Measurements from ENCODE around the gene TEX14. TPM values are rescaled to one million over a fixed set of nuclear protein-coding genes. Genes with fewer than 3 reads are reported as not detected.
"Not testable (repeated sequence)": the region's sequence is repeated elsewhere in the genome, so short reads cannot be mapped to it uniquely, and the experiment has no call there.

TEX14 gene
- polyA plus RNA-seq, 1 donor: 0.33 TPM

- no peak overlapping the region for H3K27ac ChIP-seq (ENCODE audit: low read length)
- no peak overlapping the region for H3K4me3 ChIP-seq (ENCODE audit: low read length)
- no peaks in the 10 kb centered on the region for H3K4me1 ChIP-seq (ENCODE audit: control insufficient read depth, insufficient read depth, low read length)
- WGBS (ENCODE audit: insufficient coverage, low lambda C conversion rate): no CpG with 5 or more reads among the region's 1 CpG
- DNase-seq: no peak
- H3K36me3 ChIP-seq (ENCODE audit: control insufficient read depth, insufficient read depth, low read length): no peaks in the 10 kb centered on the region
- H3K27me3 ChIP-seq (ENCODE audit: control insufficient read depth, insufficient read depth, low read length): no peaks in the 10 kb centered on the region
- H3K9me3 ChIP-seq (ENCODE audit: control insufficient read depth, low read depth, low read length): no peaks in the 10 kb centered on the region
Measured at GRCh38 chr17:58568044-58568799, 123.6 kb downstream of the TEX14 start.

DNA sequence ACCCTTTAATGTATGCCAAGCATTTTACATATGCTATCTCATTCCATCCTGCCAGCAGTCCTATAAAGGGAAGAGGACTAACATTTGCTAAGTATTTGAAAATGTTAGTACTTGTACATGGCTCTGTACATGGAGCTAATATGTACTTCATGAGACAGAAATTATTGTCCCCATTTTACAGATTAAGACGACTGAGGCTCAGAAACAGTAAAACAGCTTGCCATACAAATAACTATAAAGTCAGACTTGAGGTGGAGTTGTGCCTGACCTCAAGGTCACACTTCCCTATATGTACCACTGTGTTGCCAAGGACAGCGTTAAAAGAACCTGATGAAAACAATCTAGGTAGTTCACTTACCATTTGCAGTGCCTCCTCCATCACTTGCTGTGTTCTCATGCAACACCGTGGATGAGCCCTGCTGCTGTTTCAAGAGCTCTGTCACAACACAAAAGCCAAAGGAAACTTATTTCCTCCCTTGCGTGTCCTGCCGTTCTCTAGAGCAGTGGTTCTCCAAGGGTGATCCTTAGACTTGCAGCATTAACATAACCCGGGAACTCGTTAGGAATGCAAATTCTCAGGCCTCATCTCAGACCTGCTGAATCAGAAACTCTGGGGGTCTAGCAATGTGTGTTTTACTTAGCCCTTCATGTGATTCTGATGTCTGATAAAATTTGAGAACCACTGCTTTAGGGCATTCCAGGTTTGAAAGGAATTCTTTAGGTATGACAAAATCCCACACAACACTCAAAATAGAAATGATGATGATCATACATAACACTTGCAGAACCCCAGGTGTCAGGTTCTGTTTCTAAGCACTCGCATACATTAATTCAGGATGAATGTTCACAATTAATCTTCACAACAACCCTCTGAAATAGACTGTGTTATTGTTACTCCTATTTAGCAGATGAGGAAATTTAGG is 126.2 kb downstream of the TEX14 start:
- DNase-seq: no peak
- no peak overlapping the region for H3K4me3 ChIP-seq (ENCODE audit: low read length)
- no peaks in the 10 kb centered on the region for H3K27me3 ChIP-seq (ENCODE audit: control insufficient read depth, insufficient read depth, low read length)
- no peaks in the 10 kb centered on the region for H3K36me3 ChIP-seq (ENCODE audit: control insufficient read depth, insufficient read depth, low read length)
- no CpG with 5 or more reads among the region's 8 CpGs for WGBS (ENCODE audit: insufficient coverage, low lambda C conversion rate)
- no peaks in the 10 kb centered on the region for H3K9me3 ChIP-seq (ENCODE audit: control insufficient read depth, low read depth, low read length)
- no peaks in the 10 kb centered on the region for H3K4me1 ChIP-seq (ENCODE audit: control insufficient read depth, insufficient read depth, low read length)
- no peak overlapping the region for H3K27ac ChIP-seq (ENCODE audit: low read length)

GRCh38 chr17:58564971-58565370 is 126.9 kb downstream of the TEX14 start:
- H3K4me3 ChIP-seq (ENCODE audit: low read length): no peak overlapping the region
- H3K9me3 ChIP-seq (ENCODE audit: control insufficient read depth, low read depth, low read length): no peaks in the 10 kb centered on the region
- no peak overlapping the region for H3K27ac ChIP-seq (ENCODE audit: low read length)
- WGBS (ENCODE audit: insufficient coverage, low lambda C conversion rate): no CpG with 5 or more reads among the region's 1 CpG
- H3K4me1 ChIP-seq (ENCODE audit: control insufficient read depth, insufficient read depth, low read length): no peaks in the 10 kb centered on the region
- no peak for DNase-seq
- H3K27me3 ChIP-seq (ENCODE audit: control insufficient read depth, insufficient read depth, low read length): no peaks in the 10 kb centered on the region
- H3K36me3 ChIP-seq (ENCODE audit: control insufficient read depth, insufficient read depth, low read length): no peaks in the 10 kb centered on the region

- Histone ChIP-seq H3K9me3 (ENCODE audit: control insufficient read depth, low read depth, low read length) (no peaks in the 10 kb centered on the region), H3K27ac (ENCODE audit: low read length) (no peak overlapping the region), H3K36me3 (ENCODE audit: control insufficient read depth, insufficient read depth, low read length) (no peaks in the 10 kb centered on the region), H3K4me3 (ENCODE audit: low read length) (no peak overlapping the region), H3K27me3 (ENCODE audit: control insufficient read depth, insufficient read depth, low read length) (no peaks in the 10 kb centered on the region), H3K4me1 (ENCODE audit: control insufficient read depth, insufficient read depth, low read length) (no peaks in the 10 kb centered on the region)
- no CpG with 5 or more reads among the region's 2 CpGs for WGBS (ENCODE audit: insufficient coverage, low lambda C conversion rate)
- no peak for DNase-seq
Measured at GRCh38 chr17:58564243-58564642, 127.6 kb downstream of the TEX14 start.

DNA sequence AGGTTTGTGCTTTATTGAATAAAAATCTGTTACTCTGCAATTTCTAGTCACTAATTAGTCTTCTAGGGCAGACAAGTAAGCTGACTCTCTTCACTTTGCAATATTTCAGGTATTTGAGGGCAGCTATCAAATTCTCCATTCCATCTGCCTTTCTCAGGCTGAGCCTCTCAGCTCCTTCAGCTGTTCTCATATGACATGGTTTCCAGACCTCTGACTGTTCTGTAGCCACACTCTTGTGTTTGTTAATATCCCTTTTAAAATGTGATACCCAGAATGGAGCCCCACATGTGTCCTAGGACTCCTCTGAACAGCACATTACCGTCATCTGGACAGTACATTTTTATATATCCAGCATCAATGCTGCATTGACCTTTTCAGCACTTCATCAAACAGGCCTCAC is 131.3 kb downstream of the TEX14 start:
- Histone ChIP-seq H3K36me3 (ENCODE audit: control insufficient read depth, insufficient read depth, low read length) (no peaks in the 10 kb centered on the region), H3K4me1 (ENCODE audit: control insufficient read depth, insufficient read depth, low read length) (no peaks in the 10 kb centered on the region), H3K4me3 (ENCODE audit: low read length) (no peak overlapping the region), H3K27me3 (ENCODE audit: control insufficient read depth, insufficient read depth, low read length) (no peaks in the 10 kb centered on the region), H3K9me3 (ENCODE audit: control insufficient read depth, low read depth, low read length) (no peaks in the 10 kb centered on the region), H3K27ac (ENCODE audit: low read length) (no peak overlapping the region)
- DNase-seq: no peak
- no CpG with 5 or more reads among the region's 1 CpG for WGBS (ENCODE audit: insufficient coverage, low lambda C conversion rate)

DNA sequence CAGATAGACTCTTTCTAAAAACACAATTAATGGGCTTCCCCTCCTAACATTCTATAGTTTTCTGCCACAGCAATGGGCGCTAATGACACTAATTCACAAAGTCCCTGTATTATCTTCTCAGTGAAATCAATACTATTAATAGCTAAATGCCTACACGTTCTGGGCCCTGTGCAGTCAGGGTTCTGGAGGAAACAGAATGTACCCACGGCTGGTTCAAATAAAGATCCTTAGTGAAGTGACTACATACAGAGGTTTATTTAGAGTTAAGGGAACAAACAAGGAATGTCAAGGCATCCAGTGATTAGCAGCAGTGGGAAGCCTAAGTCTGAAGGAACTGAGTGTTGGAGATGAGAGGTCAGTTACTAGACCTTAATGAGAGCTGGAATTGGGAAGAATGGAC is 133.9 kb downstream of the TEX14 start:
- H3K9me3 ChIP-seq (ENCODE audit: control insufficient read depth, low read depth, low read length): no peaks in the 10 kb centered on the region
- H3K4me3 ChIP-seq (ENCODE audit: low read length): no peak overlapping the region
- H3K4me1 ChIP-seq (ENCODE audit: control insufficient read depth, insufficient read depth, low read length): no peaks in the 10 kb centered on the region
- no peak for DNase-seq
- H3K36me3 ChIP-seq (ENCODE audit: control insufficient read depth, insufficient read depth, low read length): no peaks in the 10 kb centered on the region
- no peaks in the 10 kb centered on the region for H3K27me3 ChIP-seq (ENCODE audit: control insufficient read depth, insufficient read depth, low read length)
- no peak overlapping the region for H3K27ac ChIP-seq (ENCODE audit: low read length)
- WGBS (ENCODE audit: insufficient coverage, low lambda C conversion rate): no CpG with 5 or more reads among the region's 3 CpGs

DNA sequence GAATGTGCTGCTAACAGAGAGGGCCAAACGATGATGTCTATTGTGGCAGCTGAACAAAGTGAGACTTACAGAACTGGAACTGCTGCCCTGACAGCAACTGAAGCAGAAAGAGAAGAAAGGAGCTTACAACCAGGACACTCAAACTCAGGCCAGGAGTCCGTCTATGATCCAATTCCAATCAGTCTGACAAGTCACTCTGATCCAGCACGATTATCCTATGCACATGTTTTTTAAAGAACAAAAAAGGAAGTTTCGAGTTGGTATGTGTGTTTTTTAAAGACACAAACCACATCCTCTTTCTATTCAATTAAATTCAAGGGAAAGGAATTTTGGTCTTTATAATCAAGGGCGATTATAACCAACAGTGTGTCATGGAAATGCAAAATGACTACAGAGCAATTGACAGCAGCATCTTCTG is 135.0 kb downstream of the TEX14 start:
- H3K9me3 ChIP-seq (ENCODE audit: control insufficient read depth, low read depth, low read length): no peaks in the 10 kb centered on the region
- DNase-seq: no peak

GRCh38 chr17:58555109-58555508 is 136.7 kb downstream of the TEX14 start:
- not testable (repeated sequence) for DNase-seq; H3K27me3 ChIP-seq (ENCODE audit: control insufficient read depth, insufficient read depth, low read length); H3K36me3 ChIP-seq (ENCODE audit: control insufficient read depth, insufficient read depth, low read length); H3K4me1 ChIP-seq (ENCODE audit: control insufficient read depth, insufficient read depth, low read length); H3K4me3 ChIP-seq (ENCODE audit: low read length); H3K9me3 ChIP-seq (ENCODE audit: control insufficient read depth, low read depth, low read length); H3K27ac ChIP-seq (ENCODE audit: low read length)
- WGBS (ENCODE audit: insufficient coverage, low lambda C conversion rate): no CpG with 5 or more reads among the region's 3 CpGs

More for the DNA sequence above, 135.0 kb downstream of the TEX14 start:
- H3K4me3 ChIP-seq (ENCODE audit: low read length): no peak overlapping the region
- 100% methylated on average over 1 of the region's 5 CpGs for WGBS (ENCODE audit: insufficient coverage, low lambda C conversion rate)
- H3K27ac ChIP-seq (ENCODE audit: low read length): no peak overlapping the region
- H3K36me3 ChIP-seq (ENCODE audit: control insufficient read depth, insufficient read depth, low read length): no peaks in the 10 kb centered on the region
- no peaks in the 10 kb centered on the region for H3K27me3 ChIP-seq (ENCODE audit: control insufficient read depth, insufficient read depth, low read length)
- no peaks in the 10 kb centered on the region for H3K4me1 ChIP-seq (ENCODE audit: control insufficient read depth, insufficient read depth, low read length)

- H3K27ac ChIP-seq (ENCODE audit: low read length): no peak overlapping the region
- DNase-seq: no peak
- no peak overlapping the region for H3K4me3 ChIP-seq (ENCODE audit: low read length)
- no peaks in the 10 kb centered on the region for H3K4me1 ChIP-seq (ENCODE audit: control insufficient read depth, insufficient read depth, low read length)
- H3K27me3 ChIP-seq (ENCODE audit: control insufficient read depth, insufficient read depth, low read length): peaks cover 12% of the 10 kb centered on the region
- no peaks in the 10 kb centered on the region for H3K36me3 ChIP-seq (ENCODE audit: control insufficient read depth, insufficient read depth, low read length)
- no CpG with 5 or more reads among the region's 2 CpGs for WGBS (ENCODE audit: insufficient coverage, low lambda C conversion rate)
- H3K9me3 ChIP-seq (ENCODE audit: control insufficient read depth, low read depth, low read length): no peaks in the 10 kb centered on the region
Measured at GRCh38 chr17:58541249-58541648, 150.6 kb downstream of the TEX14 start.

DNA sequence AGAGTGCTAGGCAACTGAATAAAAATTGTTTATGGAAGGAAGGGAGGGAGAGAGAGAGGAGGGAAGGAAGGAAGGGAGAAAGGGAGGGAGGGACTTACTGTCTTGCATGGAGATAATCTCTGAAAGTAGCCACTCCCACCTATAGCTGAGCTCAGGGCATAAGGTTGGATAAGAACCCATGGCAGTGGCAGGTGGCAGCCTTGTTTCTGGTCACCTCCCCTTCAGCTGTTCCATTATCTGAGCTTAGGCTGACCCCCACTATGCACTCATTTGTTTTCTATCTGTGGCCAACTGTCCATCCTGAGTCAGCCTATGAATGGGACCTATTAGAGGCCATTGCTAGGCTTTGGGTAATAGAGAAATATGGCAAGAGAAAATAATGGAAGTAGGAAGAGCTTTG is 152.1 kb downstream of the TEX14 start:
- H3K4me3 ChIP-seq (ENCODE audit: low read length): no peak overlapping the region
- no peaks in the 10 kb centered on the region for H3K9me3 ChIP-seq (ENCODE audit: control insufficient read depth, low read depth, low read length)
- no peaks in the 10 kb centered on the region for H3K36me3 ChIP-seq (ENCODE audit: control insufficient read depth, insufficient read depth, low read length)
- no peak for DNase-seq
- H3K27ac ChIP-seq (ENCODE audit: low read length): no peak overlapping the region
- H3K4me1 ChIP-seq (ENCODE audit: control insufficient read depth, insufficient read depth, low read length): no peaks in the 10 kb centered on the region
- H3K27me3 ChIP-seq (ENCODE audit: control insufficient read depth, insufficient read depth, low read length): peaks cover 18% of the 10 kb centered on the region

All from large intestine (tissue), 3 donors.